ENCODE results near the gene SPTBN1. TPM values are rescaled to one million over a fixed set of nuclear protein-coding genes. Genes with fewer than 3 reads are reported as not detected.

Gene SPTBN1
- total and polyA plus RNA-seq, 2 experiments from 2014 or later = 125 to 435 TPM

DNA sequence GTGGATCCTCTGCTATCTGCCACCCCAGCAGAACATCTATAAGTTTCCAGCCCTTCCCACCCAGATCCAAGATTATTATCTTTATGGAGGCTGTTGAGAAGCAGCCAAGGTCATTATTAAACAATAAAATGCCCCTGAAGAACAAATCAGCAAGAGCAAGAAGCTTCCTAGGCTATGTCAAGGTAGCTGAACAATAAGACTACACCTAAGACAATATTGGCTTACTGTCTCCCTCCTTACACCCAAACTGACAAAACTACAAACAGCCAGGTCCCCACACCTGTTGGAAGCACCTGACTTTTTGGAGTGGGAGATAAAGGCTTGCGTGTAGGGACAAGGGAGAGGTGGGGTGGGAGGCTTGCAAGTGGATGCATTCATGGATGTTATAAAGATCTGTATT is 128.5 kb downstream of the SPTBN1 start:
- TF ChIP-seq, protein P1, sequence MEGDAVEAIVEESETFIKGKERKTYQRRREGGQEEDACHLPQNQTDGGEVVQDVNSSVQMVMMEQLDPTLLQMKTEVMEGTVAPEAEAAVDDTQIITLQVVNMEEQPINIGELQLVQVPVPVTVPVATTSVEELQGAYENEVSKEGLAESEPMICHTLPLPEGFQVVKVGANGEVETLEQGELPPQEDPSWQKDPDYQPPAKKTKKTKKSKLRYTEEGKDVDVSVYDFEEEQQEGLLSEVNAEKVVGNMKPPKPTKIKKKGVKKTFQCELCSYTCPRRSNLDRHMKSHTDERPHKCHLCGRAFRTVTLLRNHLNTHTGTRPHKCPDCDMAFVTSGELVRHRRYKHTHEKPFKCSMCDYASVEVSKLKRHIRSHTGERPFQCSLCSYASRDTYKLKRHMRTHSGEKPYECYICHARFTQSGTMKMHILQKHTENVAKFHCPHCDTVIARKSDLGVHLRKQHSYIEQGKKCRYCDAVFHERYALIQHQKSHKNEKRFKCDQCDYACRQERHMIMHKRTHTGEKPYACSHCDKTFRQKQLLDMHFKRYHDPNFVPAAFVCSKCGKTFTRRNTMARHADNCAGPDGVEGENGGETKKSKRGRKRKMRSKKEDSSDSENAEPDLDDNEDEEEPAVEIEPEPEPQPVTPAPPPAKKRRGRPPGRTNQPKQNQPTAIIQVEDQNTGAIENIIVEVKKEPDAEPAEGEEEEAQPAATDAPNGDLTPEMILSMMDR (IDR thresholded peaks at IDR 0.05; ENCODE audit: low read depth, low read length) = no peak
- no peak overlapping the region for H3K4me3 ChIP-seq
- DNase-seq (ENCODE audit: low read depth in 1 of 2, low spot score in 1 of 2) = no peak
- H3K27ac ChIP-seq = no peak overlapping the region
- H3K4me1 ChIP-seq (ENCODE audit: low read depth) = peaks cover 22% of the 10 kb centered on the region
- no peaks in the 10 kb centered on the region for H3K27me3 ChIP-seq
- H3K9me3 ChIP-seq (ENCODE audit: low read depth) = no peaks in the 10 kb centered on the region
- H3K36me3 ChIP-seq = no peaks in the 10 kb centered on the region

DNA sequence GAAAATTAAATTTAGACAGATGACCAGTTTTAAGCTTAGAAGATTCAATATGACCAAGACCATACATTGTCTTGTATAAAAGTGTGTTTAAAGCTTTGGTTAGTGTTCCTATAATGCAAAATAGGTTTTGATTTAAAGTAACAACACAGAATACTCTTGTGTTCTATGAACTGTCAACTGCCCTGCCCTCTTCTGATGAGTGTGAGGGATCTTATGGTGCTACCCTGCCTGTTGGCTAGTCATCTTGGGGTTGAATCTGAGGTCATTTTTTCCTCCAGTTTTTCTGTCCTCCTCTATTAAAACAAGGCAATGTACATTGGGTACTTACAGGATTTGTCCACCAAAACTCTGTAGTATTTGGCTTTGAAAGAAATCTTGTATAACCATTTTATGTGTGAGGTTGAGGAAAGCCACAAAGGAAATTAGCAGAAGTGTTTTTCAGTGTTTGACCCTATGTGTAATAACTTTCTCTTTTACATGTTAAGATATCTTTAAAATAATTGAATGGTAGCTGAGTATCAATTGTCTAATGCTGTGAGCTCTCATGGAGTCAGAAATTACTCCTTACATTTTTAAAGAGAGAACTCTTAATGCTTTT is 129.1 kb downstream of the SPTBN1 start:
- Histone ChIP-seq H3K4me3 (no peak overlapping the region), H3K4me1 (ENCODE audit: low read depth) (peaks cover 29% of the 10 kb centered on the region), H3K27ac (no peak overlapping the region), H3K36me3 (no peaks in the 10 kb centered on the region), H3K9me3 (ENCODE audit: low read depth) (no peaks in the 10 kb centered on the region), H3K27me3 (no peaks in the 10 kb centered on the region)
- TF ChIP-seq, protein P1 (IDR thresholded peaks at IDR 0.05; ENCODE audit: low read depth, low read length) = no peak
- no peak for DNase-seq (ENCODE audit: low read depth in 1 of 2, low spot score in 1 of 2)

DNA sequence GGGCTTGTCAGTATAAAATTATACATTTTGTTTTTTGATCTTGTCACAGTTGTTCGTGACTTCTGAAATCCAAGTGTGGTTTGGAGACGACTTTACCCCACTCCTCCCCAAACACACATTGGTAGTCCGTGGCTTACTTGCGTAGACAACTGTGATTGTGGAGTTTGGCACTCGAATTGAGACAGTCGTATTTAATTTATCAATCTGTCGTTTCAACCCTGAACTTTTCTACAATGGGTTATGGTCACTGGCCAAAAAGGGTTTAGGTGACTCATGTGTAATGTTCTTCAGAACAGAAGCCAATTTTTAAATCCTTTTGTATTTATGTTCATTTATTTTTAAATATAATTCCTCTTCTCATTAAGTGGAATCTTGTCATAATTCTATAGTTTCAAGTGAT is 129.9 kb downstream of the SPTBN1 start:
- Histone ChIP-seq H3K4me3 (no peak overlapping the region), H3K36me3 (no peaks in the 10 kb centered on the region), H3K27ac (no peak overlapping the region), H3K9me3 (ENCODE audit: low read depth) (no peaks in the 10 kb centered on the region), H3K4me1 (ENCODE audit: low read depth) (peaks cover 33% of the 10 kb centered on the region), H3K27me3 (no peaks in the 10 kb centered on the region)
- DNase-seq (ENCODE audit: low read depth in 1 of 2, low spot score in 1 of 2) = peak in 1 of 2 donors; percentile 50
- TF ChIP-seq, protein P1 (IDR thresholded peaks at IDR 0.05; ENCODE audit: low read depth, low read length) = no peak

DNA sequence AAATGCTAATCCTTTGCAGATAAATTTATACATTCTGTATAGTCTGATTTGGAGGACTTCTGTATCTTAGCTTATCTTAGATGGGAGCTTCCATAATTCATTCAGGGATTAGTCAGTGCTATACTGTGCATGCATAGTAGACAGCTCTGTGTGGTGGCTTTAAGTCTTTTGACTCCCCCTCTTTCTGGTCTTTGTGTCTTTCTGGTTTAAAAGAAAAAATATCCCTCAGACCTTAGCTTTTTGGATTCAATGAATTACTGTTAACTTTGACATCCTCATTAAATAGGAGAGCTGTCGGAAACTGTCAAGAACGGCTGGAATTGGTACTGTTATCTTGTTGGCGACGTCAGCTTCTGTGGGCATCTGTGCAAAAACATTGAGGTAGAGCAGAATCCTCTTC is 130.4 kb downstream of the SPTBN1 start:
- DNase-seq (ENCODE audit: low read depth in 1 of 2, low spot score in 1 of 2) = no peak
- no peaks in the 10 kb centered on the region for H3K36me3 ChIP-seq
- TF ChIP-seq, protein P1 (IDR thresholded peaks at IDR 0.05; ENCODE audit: low read depth, low read length) = no peak
- peaks cover 33% of the 10 kb centered on the region for H3K4me1 ChIP-seq (ENCODE audit: low read depth)
- no peaks in the 10 kb centered on the region for H3K27me3 ChIP-seq
- H3K9me3 ChIP-seq (ENCODE audit: low read depth) = no peaks in the 10 kb centered on the region
- no peak overlapping the region for H3K27ac ChIP-seq
- no peak overlapping the region for H3K4me3 ChIP-seq

DNA sequence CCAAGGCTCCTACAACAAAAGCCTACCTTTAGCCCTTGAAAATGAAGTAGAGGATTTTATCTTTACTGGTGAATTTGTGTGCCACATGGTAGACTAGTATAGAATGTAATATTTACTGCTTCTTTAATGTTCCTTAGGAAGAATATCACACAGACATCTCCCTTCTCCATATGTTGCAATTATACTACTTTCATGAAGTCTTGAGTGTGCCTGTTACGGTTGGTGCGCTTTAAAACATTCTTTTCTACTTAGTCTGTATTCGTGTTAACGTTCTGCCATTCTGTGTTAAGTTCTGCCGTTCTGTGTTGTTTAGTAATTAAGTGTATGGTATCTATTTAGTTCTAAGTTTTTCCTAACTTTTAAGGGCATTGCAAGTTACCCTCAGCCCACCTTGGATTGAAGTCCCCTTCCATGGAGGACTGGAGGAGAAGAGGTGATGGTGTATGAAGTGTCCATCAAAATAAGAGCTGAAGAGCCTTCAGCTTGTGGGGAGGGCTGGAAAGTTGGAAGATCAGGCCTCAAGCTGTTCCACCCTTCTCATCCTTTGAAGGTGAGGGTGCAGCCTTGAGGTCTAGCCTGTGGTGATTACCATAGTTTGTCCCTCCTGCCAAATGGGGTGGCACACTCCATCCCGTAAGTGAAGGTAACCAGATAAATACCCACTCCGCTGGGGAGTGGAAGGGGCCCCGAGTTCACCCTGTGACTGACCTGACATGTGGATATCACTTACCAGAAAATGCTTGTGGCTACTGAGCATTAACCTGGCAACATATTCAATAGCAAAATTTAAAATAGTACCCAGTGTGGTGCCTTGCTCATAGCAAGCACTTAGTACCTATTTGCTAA is 131.3 kb downstream of the SPTBN1 start:
- TF ChIP-seq, protein P1 (IDR thresholded peaks at IDR 0.05; ENCODE audit: low read depth, low read length) = no peak
- Histone ChIP-seq H3K9me3 (ENCODE audit: low read depth) (no peaks in the 10 kb centered on the region), H3K36me3 (no peaks in the 10 kb centered on the region), H3K27me3 (no peaks in the 10 kb centered on the region), H3K4me3 (no peak overlapping the region), H3K4me1 (ENCODE audit: low read depth) (peaks cover 33% of the 10 kb centered on the region), H3K27ac (no peak overlapping the region)
- no peak for DNase-seq (ENCODE audit: low read depth in 1 of 2, low spot score in 1 of 2)
